Tibial artery (tissue), 4 donors: ENCODE results near the gene TBX1.
"Not testable (repeated sequence)": the region's sequence is repeated elsewhere in the genome, so short reads cannot be mapped to it uniquely, and the experiment has no call there.

Source experiments
- DNase-seq, 2 donors: peaks; one replicate each; pipeline ENCODE4 v3.0.0-alpha.2; 2019
- H3K27ac ChIP-seq, 2 donors: fragments of 200-600 bp; sonication (generic) in 1 of 2; 1 replicate in 1 of 2; 2 replicates in 1 of 2; pipeline ENCODE4 v1.5.1; 2018 to 2019; ENCODE audit warnings: mild to moderate bottlenecking in 1 of 2
- H3K27me3 ChIP-seq, 2 donors: fragments of 200-600 bp; sonication (generic) in 1 of 2; one replicate each; pipeline versions ENCODE4 v1.5.1 to v1.6.0; 2016 to 2019
- H3K36me3 ChIP-seq, 3 donors: fragments of 200-600 bp; sonication (generic) in 2 of 3; one replicate each; pipeline ENCODE4 v1.5.1; 2016 to 2019; ENCODE audit warnings: mild to moderate bottlenecking in 2 of 3
- H3K4me1 ChIP-seq, 4 donors: fragments of 200-600 bp; sonication (generic) in 2 of 4; 1 replicate in 3 of 4; 2 replicates in 1 of 4; pipeline ENCODE4 v1.5.1; 2016 to 2019
- H3K4me3 ChIP-seq, 2 donors: fragments of 200-600 bp; sonication (generic) in 1 of 2; 1 replicate in 1 of 2; 2 replicates in 1 of 2; pipeline ENCODE4 v1.5.1; 2018 to 2019; ENCODE audit warnings: mild to moderate bottlenecking in 2 of 2
- H3K9me3 ChIP-seq, 3 donors: fragments of 200-600 bp; sonication (generic) in 1 of 3; one replicate each; pipeline ENCODE4 v1.5.1; 2016 to 2019
- intact Hi-C: fragments of 100-400 bp; cut with DNase I; formaldehyde crosslinking; loops from one replicate; pipeline ENCODE4 v1.15.0; 2023; ENCODE audit warnings: low total_unique reads
- TF ChIP-seq, protein P1 (sequence below), 2 experiments: fragments of 200-600 bp in 1 of 2; fragments of 450-650 bp in 1 of 2; IDR thresholded peaks; one replicate each; pipeline ENCODE4 v1.5.1; 2017 to 2019; ENCODE audit warnings: antibody characterized with exemption in 2 of 2, mild to moderate bottlenecking in 1 of 2, moderate library complexity in 1 of 2

TBX1 gene

DNA sequence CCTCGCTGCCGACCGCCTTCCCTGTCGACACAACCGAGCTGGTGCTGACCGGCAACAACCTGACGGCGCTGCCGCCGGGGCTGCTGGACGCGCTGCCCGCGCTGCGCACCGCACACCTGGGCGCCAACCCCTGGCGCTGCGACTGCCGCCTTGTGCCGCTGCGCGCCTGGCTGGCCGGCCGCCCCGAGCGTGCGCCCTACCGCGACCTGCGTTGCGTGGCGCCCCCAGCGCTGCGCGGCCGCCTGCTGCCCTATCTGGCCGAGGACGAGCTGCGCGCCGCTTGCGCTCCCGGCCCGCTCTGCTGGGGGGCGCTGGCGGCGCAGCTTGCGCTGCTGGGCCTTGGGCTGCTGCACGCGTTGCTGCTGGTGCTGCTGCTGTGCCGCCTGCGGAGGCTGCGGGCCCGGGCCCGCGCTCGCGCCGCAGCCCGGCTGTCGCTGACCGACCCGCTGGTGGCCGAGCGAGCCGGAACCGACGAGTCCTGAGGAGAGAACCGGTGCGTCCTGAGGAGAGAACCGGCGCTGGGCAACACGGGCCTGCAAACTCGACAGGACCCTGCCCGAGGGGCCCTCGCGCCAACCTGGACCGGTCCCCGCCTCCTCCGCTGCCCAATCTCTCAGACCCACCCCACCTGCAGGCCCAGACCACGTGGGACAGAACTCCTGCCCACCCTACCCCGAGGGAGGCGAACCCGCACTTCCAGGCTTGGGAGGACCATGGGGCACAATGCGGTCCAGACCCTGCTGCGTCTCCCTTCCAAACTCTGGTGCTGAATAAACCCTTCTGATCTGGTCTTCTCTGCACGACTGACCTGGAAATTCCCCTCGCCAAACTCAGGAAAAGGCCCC lies 36.4 kb upstream of the TBX1 start:
- intact Hi-C loops, result loop anchor here (10.0 kb wide), 1 partner anchor 131 kb away; the partner anchor contains the start of genes GNB1L and RTL10
- Histone ChIP-seq H3K27ac (no peak overlapping the region), H3K9me3 (no peaks in the 10 kb centered on the region), H3K4me3 (no peak overlapping the region), H3K27me3 (no peaks in the 10 kb centered on the region), H3K36me3 (peaks cover 0 to 32% (median 32%) of the 10 kb centered on the region in 3 donors), H3K4me1 (peaks cover 0 to 12% (median 6%) of the 10 kb centered on the region in 4 donors)
- DNase-seq, result no peak
- TF ChIP-seq, protein P1, sequence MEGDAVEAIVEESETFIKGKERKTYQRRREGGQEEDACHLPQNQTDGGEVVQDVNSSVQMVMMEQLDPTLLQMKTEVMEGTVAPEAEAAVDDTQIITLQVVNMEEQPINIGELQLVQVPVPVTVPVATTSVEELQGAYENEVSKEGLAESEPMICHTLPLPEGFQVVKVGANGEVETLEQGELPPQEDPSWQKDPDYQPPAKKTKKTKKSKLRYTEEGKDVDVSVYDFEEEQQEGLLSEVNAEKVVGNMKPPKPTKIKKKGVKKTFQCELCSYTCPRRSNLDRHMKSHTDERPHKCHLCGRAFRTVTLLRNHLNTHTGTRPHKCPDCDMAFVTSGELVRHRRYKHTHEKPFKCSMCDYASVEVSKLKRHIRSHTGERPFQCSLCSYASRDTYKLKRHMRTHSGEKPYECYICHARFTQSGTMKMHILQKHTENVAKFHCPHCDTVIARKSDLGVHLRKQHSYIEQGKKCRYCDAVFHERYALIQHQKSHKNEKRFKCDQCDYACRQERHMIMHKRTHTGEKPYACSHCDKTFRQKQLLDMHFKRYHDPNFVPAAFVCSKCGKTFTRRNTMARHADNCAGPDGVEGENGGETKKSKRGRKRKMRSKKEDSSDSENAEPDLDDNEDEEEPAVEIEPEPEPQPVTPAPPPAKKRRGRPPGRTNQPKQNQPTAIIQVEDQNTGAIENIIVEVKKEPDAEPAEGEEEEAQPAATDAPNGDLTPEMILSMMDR (IDR thresholded peaks at IDR 0.05), result no peak

DNA sequence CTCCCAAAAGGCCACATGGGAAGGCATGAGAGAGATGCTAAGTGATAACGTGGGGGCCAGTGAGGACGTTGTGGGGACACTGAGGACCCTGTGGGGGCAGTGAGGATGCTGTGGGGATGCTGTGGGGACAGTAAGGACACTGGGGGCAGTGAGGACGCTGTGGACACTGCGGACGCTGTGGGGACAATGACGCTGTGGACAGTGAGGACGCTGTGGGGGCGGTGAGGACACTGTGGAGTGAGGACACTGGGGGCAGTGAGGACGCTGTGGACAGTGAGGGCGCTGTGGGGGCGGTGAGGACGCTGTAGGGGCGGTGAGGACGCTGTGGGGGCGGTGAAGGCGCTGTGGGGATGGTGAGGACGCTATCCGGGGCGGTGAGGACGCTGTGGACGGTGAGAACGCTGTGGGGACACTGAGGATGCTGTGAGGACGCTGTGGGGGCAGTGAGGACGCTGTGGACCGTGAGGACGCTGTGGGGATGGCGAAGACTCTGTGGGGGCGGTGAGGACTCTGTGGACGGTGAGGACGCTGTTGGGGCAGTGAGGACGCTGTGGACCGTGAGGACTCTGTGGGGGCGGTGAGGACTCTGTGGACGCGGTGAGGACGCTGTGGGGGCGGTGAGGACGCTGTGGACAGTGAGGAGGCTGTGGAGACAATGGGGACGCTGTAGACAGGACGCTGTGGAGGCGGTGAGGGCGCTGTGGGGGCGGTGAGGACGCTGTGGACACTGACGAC lies 35.5 kb upstream of the TBX1 start:
- H3K4me1 ChIP-seq, result peaks cover 0 to 3% (median 0%) of the 10 kb centered on the region in 4 donors
- intact Hi-C loops, result loop anchor here (10.0 kb wide), 1 partner anchor 130 kb away; the partner anchor contains the start of genes GNB1L and RTL10
- TF ChIP-seq, protein P1 (IDR thresholded peaks at IDR 0.05), result no peak
- H3K9me3 ChIP-seq, result no peaks in the 10 kb centered on the region
- no peak for DNase-seq
- H3K27me3 ChIP-seq, result no peaks in the 10 kb centered on the region
- no peak overlapping the region for H3K4me3 ChIP-seq
- no peak overlapping the region for H3K27ac ChIP-seq
- peaks cover 0 to 32% (median 31%) of the 10 kb centered on the region in 3 donors for H3K36me3 ChIP-seq

DNA sequence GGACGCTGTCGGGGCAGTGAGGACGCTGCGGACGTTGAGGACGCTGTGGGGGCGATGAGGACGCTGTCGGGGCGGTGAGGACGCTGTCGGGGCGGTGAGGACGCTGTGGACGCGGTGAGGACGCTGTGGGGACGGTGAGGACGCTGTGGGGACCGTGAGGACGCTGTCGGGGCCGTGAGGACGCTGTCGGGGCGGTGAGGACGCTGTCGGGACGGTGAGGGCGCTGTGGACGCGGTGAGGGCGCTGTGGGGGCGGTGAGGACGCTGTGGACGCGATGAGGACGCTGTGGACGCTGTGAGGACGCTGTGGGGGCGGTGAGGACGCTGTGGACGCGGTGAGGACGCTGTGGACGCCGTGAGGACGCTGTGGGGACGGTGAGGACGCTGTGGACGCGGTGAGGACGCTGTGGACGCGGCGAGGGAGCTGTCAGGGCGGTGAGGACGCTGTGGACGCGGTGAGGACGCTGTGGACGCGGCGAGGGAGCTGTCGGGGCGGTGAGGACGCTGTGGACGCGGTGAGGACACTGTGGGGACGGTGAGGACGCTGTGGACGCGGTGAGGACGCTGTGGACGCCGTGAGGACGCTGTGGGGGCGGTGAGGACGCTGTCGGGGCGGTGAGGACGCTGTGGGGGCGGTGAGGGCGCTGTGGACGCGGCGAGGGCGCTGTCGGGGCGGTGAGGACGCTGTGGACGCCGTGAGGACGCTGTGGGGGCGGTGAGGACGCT lies 34.4 kb upstream of the TBX1 start:
- H3K4me1 ChIP-seq, H3K27ac ChIP-seq, H3K27me3 ChIP-seq, H3K4me3 ChIP-seq, DNase-seq, H3K9me3 ChIP-seq: not testable (repeated sequence)
- intact Hi-C loops, result loop anchor here (10.0 kb wide), 1 partner anchor 129 kb away; the partner anchor contains the start of genes GNB1L and RTL10
- peaks cover 0 to 20% (median 20%) of the 10 kb centered on the region in 3 donors for H3K36me3 ChIP-seq

DNA sequence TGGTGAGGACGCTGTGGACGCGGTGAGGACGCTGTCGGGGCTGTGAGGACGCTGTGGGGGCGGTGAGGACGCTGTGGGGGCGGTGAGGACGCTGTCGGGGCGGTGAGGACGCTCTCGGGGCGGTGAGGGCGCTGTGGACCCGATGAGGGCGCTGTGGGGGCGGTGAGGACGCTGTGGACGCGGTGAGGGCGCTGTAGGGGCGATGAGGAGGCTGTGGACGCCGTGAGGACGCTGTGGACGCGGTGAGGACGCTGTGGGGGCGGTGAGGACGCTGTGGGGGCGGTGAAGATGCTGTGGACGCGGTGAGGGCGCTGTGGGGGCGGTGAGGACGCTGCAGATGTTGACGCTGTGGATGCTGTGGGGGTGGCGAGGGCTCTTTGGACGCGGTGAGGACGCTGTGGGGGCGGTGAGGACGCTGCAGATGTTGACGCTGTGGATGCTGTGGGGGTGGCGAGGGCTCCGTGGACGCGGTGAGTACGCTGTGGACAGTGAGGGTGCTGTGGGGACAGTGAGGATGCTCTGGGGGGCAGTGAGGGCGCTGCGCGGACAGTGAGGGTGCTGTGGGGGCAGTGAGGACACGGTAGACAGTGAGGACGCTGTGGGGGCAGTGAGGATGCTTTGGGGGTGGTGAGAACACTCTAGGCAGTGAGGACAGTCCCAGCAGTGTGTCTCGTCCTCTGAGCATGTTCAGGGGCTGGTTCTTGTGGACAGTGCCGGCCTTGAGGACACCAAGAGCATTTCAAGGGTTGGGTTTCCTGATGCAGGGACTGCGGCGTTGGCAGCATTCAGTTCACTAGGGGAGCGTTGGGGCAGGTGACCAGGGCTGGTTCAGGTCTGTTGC lies 33.0 kb upstream of the TBX1 start:
- H3K27ac ChIP-seq, result no peak overlapping the region
- no peaks in the 10 kb centered on the region for H3K9me3 ChIP-seq
- no peak overlapping the region for H3K4me3 ChIP-seq
- H3K27me3 ChIP-seq, result peaks cover 0 to 7% of the 10 kb centered on the region in 2 donors
- intact Hi-C loops, result loop anchor here (10.0 kb wide), 1 partner anchor 127 kb away; the partner anchor contains the start of genes GNB1L and RTL10
- TF ChIP-seq, protein P1 (IDR thresholded peaks at IDR 0.05), result no peak
- DNase-seq, result no peak
- peaks cover 0 to 9% (median 7%) of the 10 kb centered on the region in 4 donors for H3K4me1 ChIP-seq
- H3K36me3 ChIP-seq, result peaks cover 0 to 9% (median 7%) of the 10 kb centered on the region in 3 donors

DNA sequence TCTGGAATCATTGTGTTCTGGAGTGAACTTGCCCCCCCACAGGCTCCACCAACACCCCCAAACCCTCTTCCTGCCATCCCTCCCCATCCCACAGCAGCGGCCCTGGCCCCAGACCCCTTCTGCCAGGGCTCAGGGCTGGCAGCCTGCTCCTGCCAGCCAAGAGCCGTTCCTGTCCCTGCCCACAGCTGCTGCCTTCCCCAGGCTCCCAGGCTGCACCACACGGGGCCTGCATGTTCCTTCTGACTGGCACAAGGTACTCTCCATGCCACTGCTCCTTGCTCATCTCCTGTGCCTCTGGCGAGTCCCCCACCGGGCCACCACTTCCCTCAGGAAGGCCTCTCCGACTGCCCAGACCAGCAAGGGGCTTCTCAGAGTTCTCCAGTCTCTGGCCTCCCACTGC lies 32.3 kb upstream of the TBX1 start:
- Histone ChIP-seq H3K4me3 (no peak overlapping the region), H3K36me3 (peaks cover 0 to 1% (median 0%) of the 10 kb centered on the region in 3 donors), H3K27me3 (peaks cover 0 to 7% of the 10 kb centered on the region in 2 donors), H3K9me3 (no peaks in the 10 kb centered on the region), H3K4me1 (peaks cover 0 to 9% (median 7%) of the 10 kb centered on the region in 4 donors), H3K27ac (no peak overlapping the region)
- no peak for DNase-seq
- intact Hi-C loops, result loop anchor here (10.0 kb wide), 1 partner anchor 127 kb away; the partner anchor contains the start of genes GNB1L and RTL10
- TF ChIP-seq, protein P1 (IDR thresholded peaks at IDR 0.05), result no peak
